DND-41 (cell line): ENCODE data around the gene CFC1.
A peak's percentile ranks its signal among the peaks of the same experiment; 100 is the strongest.
"Not testable (repeated sequence)": the region's sequence is repeated elsewhere in the genome, so short reads cannot be mapped to it uniquely, and the experiment has no call there.

Source experiments
- ATAC-seq: fragments of 200-7000 bp; cut with Tn5 transposase; 3 replicates; pipeline ENCODE4 v1.9.1; 2021; ENCODE audit warnings: low read depth; ENCODE audit not compliant: insufficient read depth
- DNase-seq: peaks from one replicate; pipeline ENCODE4 v3.0.0-alpha.2; 2020
- H2AFZ ChIP-seq: 2 replicates; pipeline ENCODE4 v1.6.0; 2012; ENCODE audit warnings: low read depth, low read length
- H3K27ac ChIP-seq: 2 replicates; pipeline ENCODE4 v1.5.1; 2012; ENCODE audit warnings: low read length, inconsistent platforms
- H3K27me3 ChIP-seq: fragments of 200-600 bp; sonication (generic); 2 replicates; pipeline ENCODE4 v1.6.0; 2012; ENCODE audit warnings: low read length, mild to moderate bottlenecking, inconsistent platforms; ENCODE audit not compliant: insufficient read depth, poor library complexity
- H3K36me3 ChIP-seq: 2 replicates; pipeline ENCODE4 v1.5.1; 2012; ENCODE audit warnings: low read length, inconsistent platforms; ENCODE audit not compliant: insufficient read depth
- H3K4me1 ChIP-seq: 2 replicates; pipeline ENCODE4 v1.5.1; 2012; ENCODE audit warnings: mild to moderate bottlenecking, low read length; ENCODE audit not compliant: insufficient read depth
- H3K4me2 ChIP-seq: 2 replicates; pipeline ENCODE4 v1.6.0; 2012; ENCODE audit warnings: mild to moderate bottlenecking, moderate library complexity, low read length, inconsistent platforms; ENCODE audit not compliant: insufficient read depth
- H3K4me3 ChIP-seq, 2 experiments: fragments of 200-600 bp in 1 of 2; shearing (Covaris generic) in 1 of 2; 2 replicates each; pipeline ENCODE4 v1.5.1; 2012 to 2016; ENCODE audit warnings: inconsistent platforms in 2 of 2, low read length in 2 of 2, mild to moderate bottlenecking in 2 of 2, low read depth in 1 of 2, moderate library complexity in 1 of 2
- H3K79me2 ChIP-seq: 2 replicates; pipeline ENCODE4 v1.6.0; 2012; ENCODE audit warnings: low read length, inconsistent platforms; ENCODE audit not compliant: insufficient read depth
- H3K9ac ChIP-seq: 2 replicates; pipeline ENCODE4 v1.6.0; 2012; ENCODE audit warnings: low read depth, mild to moderate bottlenecking, inconsistent platforms, low read length, moderate library complexity
- H3K9me3 ChIP-seq: 2 replicates; pipeline ENCODE4 v1.5.1; 2012; ENCODE audit warnings: low read length, moderate library complexity, mild to moderate bottlenecking, inconsistent platforms; ENCODE audit not compliant: insufficient read depth, severe bottlenecking
- H4K20me1 ChIP-seq: 2 replicates; pipeline ENCODE4 v1.6.0; 2012; ENCODE audit warnings: low read length; ENCODE audit not compliant: insufficient read depth

CFC1 gene

DNA sequence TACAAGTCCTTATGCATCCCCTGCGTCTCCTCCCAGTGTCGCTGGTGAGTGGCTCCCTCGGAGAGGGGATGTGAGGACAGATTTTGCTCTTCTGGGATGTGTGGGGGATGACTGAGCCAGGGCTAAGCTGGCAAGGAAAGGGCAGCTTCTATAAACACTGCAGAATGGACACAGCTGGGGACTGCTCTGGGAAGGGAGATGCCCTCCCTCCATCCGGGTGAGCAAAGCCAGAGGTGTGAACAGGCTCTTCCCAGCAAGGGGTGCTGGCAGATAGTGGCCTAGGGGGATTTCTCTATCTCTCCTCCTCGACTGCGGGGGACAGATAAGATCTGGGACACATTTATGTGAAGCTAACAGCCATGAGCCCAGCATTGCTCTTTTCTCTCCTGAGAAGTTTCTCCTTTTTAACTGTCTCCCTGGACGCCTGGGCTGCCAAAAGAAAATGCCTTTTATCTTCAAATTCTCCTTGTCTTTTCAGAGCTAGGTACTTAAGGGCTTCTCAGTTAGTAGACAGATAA, 8.5 kb downstream of the CFC1 start:
- H3K4me1 ChIP-seq, H3K4me3 ChIP-seq, H4K20me1 ChIP-seq, DNase-seq, H2AFZ ChIP-seq, H3K9me3 ChIP-seq, H3K4me2 ChIP-seq, H3K79me2 ChIP-seq, H3K27me3 ChIP-seq, H3K9ac ChIP-seq, H3K27ac ChIP-seq, H3K36me3 ChIP-seq, ATAC-seq: not testable (repeated sequence)

DNA sequence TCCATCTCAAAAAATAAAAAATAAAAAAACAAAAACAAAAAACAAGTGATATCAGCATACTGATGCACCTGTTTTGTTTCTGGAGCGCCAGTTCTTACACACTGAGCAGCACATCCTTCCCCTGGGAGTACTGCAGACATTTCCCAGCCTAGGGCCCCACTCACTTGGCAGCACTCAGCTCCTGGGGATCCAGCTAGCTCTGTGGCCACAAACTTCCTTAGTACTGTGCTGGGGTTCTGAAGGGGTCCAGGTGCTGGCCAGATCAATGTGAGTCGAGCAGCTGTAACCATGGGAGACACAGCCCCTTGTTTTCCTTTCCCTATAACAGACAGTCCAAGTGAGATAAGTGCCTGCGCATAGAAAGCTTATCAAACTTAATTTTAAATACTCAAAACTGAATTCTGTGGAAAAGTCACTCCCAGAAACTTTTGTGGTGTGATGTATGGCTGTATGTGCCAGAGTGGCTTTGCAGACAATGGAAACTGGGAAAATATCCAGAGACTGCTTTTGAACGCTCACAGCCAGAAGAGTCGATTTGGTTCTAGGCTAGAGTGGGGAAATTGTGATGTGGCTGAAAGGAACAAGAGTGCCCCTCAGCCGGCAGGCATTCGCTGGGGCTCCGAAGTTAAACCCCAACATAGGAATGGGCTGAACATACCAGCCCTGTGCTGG, 9.1 kb downstream of the CFC1 start:
- not testable (repeated sequence) for H3K79me2 ChIP-seq, H3K27me3 ChIP-seq, H3K9ac ChIP-seq, DNase-seq, H4K20me1 ChIP-seq, H3K4me2 ChIP-seq, H3K4me3 ChIP-seq, H3K9me3 ChIP-seq, H2AFZ ChIP-seq, H3K4me1 ChIP-seq, H3K36me3 ChIP-seq, H3K27ac ChIP-seq, ATAC-seq

DNA sequence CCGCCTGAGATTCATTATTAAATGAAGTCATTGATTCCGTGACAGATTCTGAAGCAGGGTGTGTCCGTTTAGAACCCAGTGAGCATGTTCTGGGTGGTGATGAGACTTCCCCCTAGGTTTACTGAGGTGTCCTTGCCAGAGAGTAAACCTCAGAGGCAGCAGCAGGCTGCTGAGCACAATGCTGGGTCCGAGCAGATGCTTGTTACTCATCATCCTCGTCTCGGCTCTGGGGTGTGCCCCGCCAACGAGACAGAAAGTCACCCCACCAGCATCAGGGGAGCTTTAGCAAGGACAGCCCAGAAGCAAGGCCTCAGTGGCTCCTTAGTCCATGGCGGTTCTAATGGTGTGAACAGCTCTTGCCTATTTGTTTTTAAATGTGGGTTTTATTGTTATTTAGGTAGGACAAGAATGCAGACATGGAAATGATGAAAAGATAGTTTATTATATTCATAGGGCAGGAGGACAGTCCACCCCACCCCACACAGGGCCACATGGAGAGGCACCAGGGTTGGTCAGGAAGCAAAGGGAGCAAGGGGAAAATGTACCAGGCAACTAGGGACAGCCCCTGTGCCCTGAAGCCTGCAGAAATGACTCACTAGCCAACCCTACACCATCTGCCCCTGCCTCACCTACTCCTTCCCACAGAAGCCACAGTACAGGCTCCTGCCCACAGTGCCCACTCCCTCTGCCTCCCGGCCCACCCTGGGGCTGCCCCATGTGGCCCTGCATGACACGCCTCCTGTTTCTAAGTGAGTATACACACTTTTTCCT, 10.5 kb downstream of the CFC1 start:
- not testable (repeated sequence) for DNase-seq, H3K4me3 ChIP-seq, H2AFZ ChIP-seq, H3K9ac ChIP-seq, H3K4me1 ChIP-seq, H3K27me3 ChIP-seq, H3K4me2 ChIP-seq, H3K9me3 ChIP-seq, H4K20me1 ChIP-seq, H3K27ac ChIP-seq, H3K79me2 ChIP-seq, H3K36me3 ChIP-seq
- ATAC-seq, result peak; percentile 73

- ATAC-seq, H2AFZ ChIP-seq, H3K36me3 ChIP-seq: not testable (repeated sequence)
Observed at GRCh38 chr2:130584726-130585125, 14.6 kb downstream of the CFC1 start.

GRCh38 chr2:130583582-130583981, 15.8 kb downstream of the CFC1 start:
- not testable (repeated sequence) for H3K79me2 ChIP-seq, H4K20me1 ChIP-seq, H3K27ac ChIP-seq, H3K27me3 ChIP-seq, ATAC-seq, H2AFZ ChIP-seq, DNase-seq, H3K4me1 ChIP-seq, H3K4me3 ChIP-seq, H3K9me3 ChIP-seq, H3K4me2 ChIP-seq, H3K9ac ChIP-seq, H3K36me3 ChIP-seq

More at GRCh38 chr2:130584726-130585125, 14.6 kb downstream of the CFC1 start:
- H3K27me3 ChIP-seq, H4K20me1 ChIP-seq, H3K4me3 ChIP-seq, H3K27ac ChIP-seq, H3K9ac ChIP-seq, H3K9me3 ChIP-seq, H3K79me2 ChIP-seq, H3K4me2 ChIP-seq, DNase-seq, H3K4me1 ChIP-seq: not testable (repeated sequence)

GRCh38 chr2:130582970-130583369, 16.4 kb downstream of the CFC1 start:
- not testable (repeated sequence) for H3K36me3 ChIP-seq, H3K4me1 ChIP-seq, H3K9me3 ChIP-seq, DNase-seq, H3K79me2 ChIP-seq, H3K4me2 ChIP-seq, H3K27me3 ChIP-seq, H4K20me1 ChIP-seq, H2AFZ ChIP-seq, H3K4me3 ChIP-seq, H3K9ac ChIP-seq, ATAC-seq, H3K27ac ChIP-seq

- not testable (repeated sequence) for H3K79me2 ChIP-seq, H3K9ac ChIP-seq, H3K36me3 ChIP-seq, H3K4me1 ChIP-seq, DNase-seq, H3K27me3 ChIP-seq, ATAC-seq, H3K4me3 ChIP-seq, H3K9me3 ChIP-seq, H4K20me1 ChIP-seq, H2AFZ ChIP-seq, H3K4me2 ChIP-seq, H3K27ac ChIP-seq
Observed at GRCh38 chr2:130581491-130581890, 17.9 kb downstream of the CFC1 start.

GRCh38 chr2:130579121-130579520, 20.3 kb downstream of the CFC1 start:
- not testable (repeated sequence) for DNase-seq, H3K4me1 ChIP-seq, H3K9ac ChIP-seq, H3K36me3 ChIP-seq, H3K27ac ChIP-seq, H2AFZ ChIP-seq, H3K4me3 ChIP-seq, H3K9me3 ChIP-seq, H3K27me3 ChIP-seq, H3K4me2 ChIP-seq, ATAC-seq, H4K20me1 ChIP-seq, H3K79me2 ChIP-seq
